B cell (primary cell): ENCODE measurements around the gene BTNL9. TPM values are rescaled to one million over a fixed set of nuclear protein-coding genes. Genes with fewer than 3 reads are reported as not detected.

Source experiments
- ATAC-seq: fragments of 200-7000 bp; cut with Tn5 transposase; one replicate; pipeline ENCODE4 v1.10.0; 2021; ENCODE audit warnings: low read depth, mild to moderate bottlenecking, moderate number of reproducible peaks, moderate library complexity
- CTCF ChIA-PET: fragments of 350-600 bp; sonication (Branson Sonifier 250); formaldehyde crosslinking; loops from one replicate; lab custom pipeline; 2021; ENCODE audit warnings: antibody characterized with exemption, inconsistent platforms; lab: Charles Lee
- POLR2A ChIA-PET: fragments of 350-600 bp; sonication (Branson Sonifier 250); formaldehyde crosslinking; loops from one replicate; lab custom pipeline; 2021; ENCODE audit warnings: antibody characterized with exemption; lab: Charles Lee
- DNase-seq: peaks from one replicate; pipeline ENCODE4 v3.0.0; 2013
- H2AFZ ChIP-seq: 2 replicates; pipeline ENCODE4 v1.6.1; 2012; ENCODE audit warnings: mild to moderate bottlenecking, low read depth, low read length; ENCODE audit not compliant: insufficient read depth, poor library complexity, severe bottlenecking
- H3K27ac ChIP-seq, 2 donors: 1 replicate in 1 of 2; 2 replicates in 1 of 2; pipeline ENCODE4 v1.5.1; 2012 to 2013; ENCODE audit warnings: low read length in 2 of 2, mild to moderate bottlenecking in 2 of 2, moderate library complexity in 1 of 2
- H3K27me3 ChIP-seq, 4 experiments: fragments of 200-600 bp in 1 of 4; sonication (generic) in 1 of 4; replicated peaks in 1 of 4; 1 replicate in 2 of 4; 2 replicates in 2 of 4; pipeline versions ENCODE4 v1.6.1 to v1.7.0; 2013 to 2016; ENCODE audit warnings: low read length in 3 of 4, mild to moderate bottlenecking in 2 of 4, mixed read lengths in 1 of 4, moderate library complexity in 1 of 4; ENCODE audit not compliant: insufficient read depth in 4 of 4, control insufficient read depth in 3 of 4; ENCODE audit errors: control extremely low read depth in 1 of 4
- H3K36me3 ChIP-seq, 2 experiments: replicated peaks in 1 of 2; 1 replicate in 1 of 2; 2 replicates in 1 of 2; pipeline versions ENCODE4 v1.6.1 to v1.7.1; 2013; ENCODE audit warnings: low read length in 1 of 2; ENCODE audit not compliant: insufficient read depth in 2 of 2, control insufficient read depth in 1 of 2; ENCODE audit errors: control extremely low read depth in 1 of 2, extremely low read depth in 1 of 2
- H3K4me1 ChIP-seq, 2 donors: fragments of 200-600 bp in 1 of 2; sonication (generic) in 1 of 2; 1 replicate in 1 of 2; 2 replicates in 1 of 2; pipeline versions ENCODE4 v1.5.1 to v1.6.1; 2013 to 2017; ENCODE audit warnings: low read length in 2 of 2; ENCODE audit not compliant: control insufficient read depth in 2 of 2, insufficient read depth in 2 of 2
- H3K4me2 ChIP-seq: replicated peaks from 2 replicates; pipeline ENCODE3; 2012; ENCODE audit warnings: mild to moderate bottlenecking, low read depth, low read length; ENCODE audit not compliant: poor library complexity, severe bottlenecking
- H3K4me3 ChIP-seq, 5 experiments: fragments of 200-600 bp in 1 of 5; sonication (generic) in 1 of 5; 1 replicate in 3 of 5; 2 replicates in 2 of 5; pipeline versions ENCODE4 v1.5.1 to v1.7.0; 2011 to 2016; ENCODE audit warnings: low read length in 4 of 5, mild to moderate bottlenecking in 4 of 5, low read depth in 2 of 5, control low read depth in 1 of 5, moderate library complexity in 1 of 5; ENCODE audit not compliant: insufficient read depth in 1 of 5; ENCODE audit errors: control extremely low read depth in 1 of 5, extremely low read depth in 1 of 5
- H3K79me2 ChIP-seq: fragments of 200-600 bp; sonication (generic); one replicate; pipeline ENCODE4 v1.6.0; 2016; ENCODE audit warnings: low read length; ENCODE audit not compliant: control insufficient read depth, insufficient read depth
- H3K9ac ChIP-seq: fragments of 200-600 bp; sonication (generic); 2 replicates; pipeline ENCODE4 v1.6.1; 2017; ENCODE audit warnings: mild to moderate bottlenecking, low read length, moderate library complexity
- H3K9me3 ChIP-seq, 3 donors: one replicate each; pipeline versions ENCODE4 v1.6.1 to v1.7.1; 2013; ENCODE audit warnings: low read length in 2 of 3; ENCODE audit not compliant: control insufficient read depth in 2 of 3, insufficient read depth in 1 of 3; ENCODE audit errors: control extremely low read depth in 1 of 3
- H4K20me1 ChIP-seq: 2 replicates; pipeline ENCODE4 v1.6.0; 2012; ENCODE audit warnings: mild to moderate bottlenecking, low read length; ENCODE audit not compliant: insufficient read depth, control insufficient read depth, poor library complexity, severe bottlenecking
- H3K27ac Mint-ChIP-seq: one replicate; pipeline ENCODE4 v1.8.0; 2021; ENCODE audit warnings: mixed read lengths
- H3K27me3 Mint-ChIP-seq: one replicate; pipeline ENCODE4 v1.8.0; 2021; ENCODE audit warnings: mixed read lengths
- H3K4me1 Mint-ChIP-seq: one replicate; pipeline ENCODE4 v1.8.0; 2021; ENCODE audit warnings: mixed read lengths
- H3K4me3 Mint-ChIP-seq: one replicate; pipeline ENCODE4 v1.8.0; 2021; ENCODE audit warnings: mixed read lengths
- H3K9me3 Mint-ChIP-seq: one replicate; pipeline ENCODE4 v1.8.0; 2022; ENCODE audit warnings: mixed read lengths; ENCODE audit not compliant: insufficient read depth
- CTCF ChIP-seq: fragments of 200-600 bp; IDR thresholded peaks from one replicate; pipeline ENCODE4 v1.8.0; 2022; ENCODE audit warnings: antibody characterized with exemption, mild to moderate bottlenecking
- EZH2 ChIP-seq: IDR thresholded peaks from 2 replicates; pipeline ENCODE4 v1.6.1; 2012; ENCODE audit warnings: borderline replicate concordance, low read depth, mild to moderate bottlenecking, moderate library complexity, low read length; ENCODE audit not compliant: insufficient read depth, poor library complexity, severe bottlenecking
- WGBS: methylation state at CpG from one replicate; pipeline ENCODE4 v1.1.5; 2013; ENCODE audit warnings: missing lambda C conversion rate; ENCODE audit not compliant: insufficient coverage; 5-methylcytosine and 5-hydroxymethylcytosine counted together
- intact Hi-C: fragments of 100-400 bp; cut with micrococcal nuclease; formaldehyde crosslinking; loops from one replicate; pipeline ENCODE4 v1.10.0; 2022
- polyA plus RNA-seq: library from polyadenylated mRNA; depleted of rRNA; stranded (reverse); fragments of >200 nt; gene quantifications from 2 replicates; pipeline ENCODE4 v1.2.3, GENCODE V29; 2012
- total RNA-seq, 2 donors: library from RNA; stranded (reverse); fragments of 120-200 nt in 1 of 2; gene quantifications; 1 replicate in 1 of 2; 2 replicates in 1 of 2; pipeline versions ENCODE4 v1.2.3 to v1.2.4, GENCODE V29; 2013 to 2022

The BTNL9 gene
- total and polyA plus RNA-seq, 2 donors (not counting 1 experiment from before 2014, with no cell fraction given): 40.7 to 173 TPM

- Histone ChIP-seq H3K9ac (no peak overlapping the region), H4K20me1 (no peaks in the 10 kb centered on the region), H2AFZ (no peak overlapping the region), H3K79me2 (no peaks in the 10 kb centered on the region), H3K4me1 (peaks cover 28 to 48% of the 10 kb centered on the region in 2 donors), H3K4me3 (no peak overlapping the region), H3K27ac (no peak overlapping the region), H3K9me3 (peaks cover 0 to 44% (median 0%) of the 10 kb centered on the region in 3 donors), H3K4me2 (no peak overlapping the region), H3K36me3 (no peaks in the 10 kb centered on the region), H3K27me3 (peaks cover 0 to 71% (median 42%) of the 10 kb centered on the region in 4 experiments)
- Mint-ChIP-seq H3K27me3 (peaks cover 48% of the 10 kb centered on the region), H3K27ac (peak overlapping the region; percentile 56), H3K4me1 (peaks cover 49% of the 10 kb centered on the region), H3K4me3 (no peak overlapping the region), H3K9me3 (no peaks in the 10 kb centered on the region)
- intact Hi-C loops: loop anchor here (2.0 to 10.0 kb wide), 2 partner anchors 181 to 265 kb away; no protein-coding TSS in a partner anchor
- ChIA-PET POLR2A (no interaction called here), CTCF (no interaction called here)
- ATAC-seq: no peak
- TF ChIP-seq CTCF: no peak
- no peak for TF ChIP-seq EZH2
- WGBS: 94% methylated on average over 2 of the region's 5 CpGs
- no peak for DNase-seq
Observed at GRCh38 chr5:181050016-181050415, 9.9 kb downstream of the BTNL9 start.

- peaks cover 28 to 49% of the 10 kb centered on the region in 2 donors for H3K4me1 ChIP-seq
- ChIA-PET CTCF (interaction anchor here (1.1 kb wide), 1 partner anchor 76 kb away, joined by 4 read pairs; no protein-coding TSS in a partner anchor), POLR2A (no interaction called here)
- Mint-ChIP-seq H3K9me3 (no peaks in the 10 kb centered on the region), H3K4me3 (peak overlapping the region; percentile 84), H3K4me1 (peaks cover 53% of the 10 kb centered on the region), H3K27ac (peak overlapping the region; percentile 89), H3K27me3 (peaks cover 58% of the 10 kb centered on the region)
- H3K9me3 ChIP-seq: peaks cover 0 to 32% (median 0%) of the 10 kb centered on the region in 3 donors
- no peaks in the 10 kb centered on the region for H3K79me2 ChIP-seq
- no peak for TF ChIP-seq CTCF
- no peak for TF ChIP-seq EZH2
- peak overlapping the region in 4 of 5 experiments; percentile 15 to 63 (median 49) for H3K4me3 ChIP-seq
- peak overlapping the region; percentile 53 for H3K9ac ChIP-seq
- DNase-seq (peak; percentile 17), ATAC-seq (no peak)
- H2AFZ ChIP-seq: peak overlapping the region; percentile 56
- intact Hi-C loops: loop anchor here (1.0 to 10.0 kb wide), 3 partner anchors 77 to 267 kb away; no protein-coding TSS in a partner anchor
- peak overlapping the region; percentile 85 for H3K4me2 ChIP-seq
- peak overlapping the region in 1 of 2 donors; percentile 16 for H3K27ac ChIP-seq
- H4K20me1 ChIP-seq: no peaks in the 10 kb centered on the region
- WGBS: 27% methylated on average over 21 of the region's 27 CpGs
- H3K36me3 ChIP-seq: no peaks in the 10 kb centered on the region
- H3K27me3 ChIP-seq: peaks cover 0 to 74% (median 38%) of the 10 kb centered on the region in 4 experiments
Observed at GRCh38 chr5:181051841-181052671, 12.0 kb downstream of the BTNL9 start.
